H1 (cell line): Measurements from ENCODE around the gene PTEN. TPM values are rescaled to one million over a fixed set of nuclear protein-coding genes. Genes with fewer than 3 reads are reported as not detected.

Source experiments
- BCL11A ChIP-seq, 2 experiments: IDR thresholded peaks; one replicate each; pipeline ENCODE4 v1.6.1; 2011; ENCODE audit warnings: low read depth in 2 of 2, low read length in 2 of 2, mild to moderate bottlenecking in 2 of 2
- NANOG ChIP-seq: IDR thresholded peaks from 2 replicates; pipeline ENCODE4 v1.6.1; 2011; ENCODE audit warnings: low read length, low read depth, mild to moderate bottlenecking, inconsistent platforms; ENCODE audit not compliant: insufficient read depth, poor library complexity, severe bottlenecking
- POLR2AphosphoS5 ChIP-seq: IDR thresholded peaks from 2 replicates; pipeline ENCODE4 v1.6.1; 2011; ENCODE audit warnings: low read depth, low read length
- RBBP5 ChIP-seq: IDR thresholded peaks from 2 replicates; pipeline ENCODE4 v1.7.1; 2012; ENCODE audit warnings: low read depth, mild to moderate bottlenecking, inconsistent platforms, low read length, moderate library complexity, borderline replicate concordance
- SIN3A ChIP-seq, 2 experiments: IDR thresholded peaks in 1 of 2; conservative IDR thresholded peaks in 1 of 2; 2 replicates each; pipeline ENCODE4 v1.6.1; 2011 to 2012; ENCODE audit warnings: low read length in 2 of 2, improper control_type of control experiment in 1 of 2, low read depth in 1 of 2, mild to moderate bottlenecking in 1 of 2
- TAF1 ChIP-seq: IDR thresholded peaks from 2 replicates; pipeline ENCODE4 v1.6.1; 2011; ENCODE audit warnings: mild to moderate bottlenecking, low read depth, low read length
- polyA plus RNA-seq, 7 experiments: library from polyadenylated mRNA; depleted of rRNA in 3 of 7; stranded (reverse) in 5 of 7; unstranded in 2 of 7; fragments of >200 nt in 5 of 7; fragments of 200-250 nt in 2 of 7; gene quantifications; 1 replicate in 5 of 7; 2 replicates in 1 of 7; 4 replicates in 1 of 7; pipeline versions ENCODE4 v1.2.1 to v1.2.3, GENCODE V29; 2011 to 2013; ENCODE audit warnings: missing spikeins in 2 of 7, mixed read lengths in 2 of 7
- total RNA-seq: library from RNA; stranded (reverse); fragmentation: NEBNext Ultra II Directional; extraction: Animal tissue kit (Norgen Biotek cat#: 25700); gene quantifications from 2 replicates; pipeline ENCODE4 v1.2.1, GENCODE V29; 2021

Gene PTEN
- total and polyA plus RNA-seq, 2 of the 8 experiments (the other 6 are each of a cell fraction or from before 2014, with no cell fraction given), result 6.3 to 48.7 TPM

DNA sequence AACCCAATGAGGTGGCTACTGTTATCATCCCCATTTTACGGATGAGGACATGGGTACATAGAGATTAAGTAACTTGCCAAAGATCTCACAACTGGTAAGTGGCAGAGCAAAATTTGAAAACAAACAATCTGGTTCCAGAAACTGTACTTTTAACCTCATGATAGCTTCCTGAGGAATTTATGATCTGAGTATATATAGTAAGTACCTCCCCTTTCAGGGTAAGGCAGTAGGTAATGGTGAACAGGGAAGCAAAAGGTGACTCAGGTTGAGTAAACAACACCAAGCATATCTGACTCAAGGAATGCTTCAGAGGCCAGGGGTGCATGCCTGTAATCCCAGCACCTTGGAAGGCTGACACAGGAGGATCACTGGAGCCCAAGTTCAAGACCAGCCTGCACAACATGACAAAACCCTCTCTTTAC lies 21.2 kb upstream of the PTEN start (continued):
- no peak for TF ChIP-seq NANOG
- no peak for TF ChIP-seq SIN3A (conservative IDR thresholded peaks at IDR 0.05 in 1 of 2, IDR thresholded peaks at IDR 0.05 in 1 of 2; ENCODE audit: low read depth in 1 of 2, low read length in 2 of 2)
- TF ChIP-seq BCL11A (IDR thresholded peaks at IDR 0.05; ENCODE audit: low read depth in 2 of 2, low read length in 2 of 2), result no peak
- TF ChIP-seq POLR2AphosphoS5, result no peak
- TF ChIP-seq TAF1, result no peak
- TF ChIP-seq RBBP5, result no peak
